ENCODE measurements around the gene RTN4R.
"Not testable (repeated sequence)": the region's sequence is repeated elsewhere in the genome, so short reads cannot be mapped to it uniquely, and the experiment has no call there.

- TF ChIP-seq CTCF (conservative IDR thresholded peaks at IDR 0.05; ENCODE audit: low read depth, low read length); EZH2 (IDR thresholded peaks at IDR 0.05; ENCODE audit: borderline replicate concordance, low read depth, low read length, poor library complexity, severe bottlenecking): not testable (repeated sequence)
Observed at GRCh38 chr22:20269673-20270072, 1.6 kb upstream of the RTN4R start.

All from A673 (cell line).